HEK293 (cell line): ENCODE results near the gene ZNF71.

ENCODE experiments used
- KLF1 ChIP-seq: fragments of 450-650 bp; formaldehyde crosslinking; IDR thresholded peaks from 2 replicates; pipeline ENCODE4 v1.5.1; 2016; ENCODE audit warnings: missing biosample characterization, missing genetic modification characterization
- OSR2 ChIP-seq: fragments of 450-650 bp; formaldehyde crosslinking; IDR thresholded peaks from 2 replicates; pipeline ENCODE4 v1.5.1; 2016; ENCODE audit warnings: missing biosample characterization, missing genetic modification characterization
- RBAK ChIP-seq: fragments of 450-650 bp; formaldehyde crosslinking; IDR thresholded peaks from 2 replicates; pipeline ENCODE4 v1.5.1; 2016; ENCODE audit warnings: missing biosample characterization, missing genetic modification characterization
- ZNF121 ChIP-seq: fragments of 450-650 bp; formaldehyde crosslinking; IDR thresholded peaks from 2 replicates; pipeline ENCODE4 v1.5.1; 2016; ENCODE audit warnings: missing biosample characterization, missing genetic modification characterization
- ZNF302 ChIP-seq: fragments of 450-650 bp; formaldehyde crosslinking; IDR thresholded peaks from 2 replicates; pipeline ENCODE4 v1.5.1; 2016; ENCODE audit warnings: missing biosample characterization, missing genetic modification characterization, low read depth
- ZNF561 ChIP-seq: fragments of 450-650 bp; IDR thresholded peaks from 2 replicates; pipeline ENCODE4 v1.5.1; 2018; ENCODE audit warnings: missing biosample characterization, missing genetic modification characterization, borderline replicate concordance
- ZNF639 ChIP-seq: fragments of 450-650 bp; formaldehyde crosslinking; IDR thresholded peaks from 2 replicates; pipeline ENCODE4 v1.5.1; 2016; ENCODE audit warnings: missing biosample characterization, missing genetic modification characterization
- ZNF777 ChIP-seq: fragments of 450-650 bp; formaldehyde crosslinking; IDR thresholded peaks from 2 replicates; pipeline ENCODE4 v1.5.1; 2017; ENCODE audit warnings: missing biosample characterization, missing genetic modification characterization, borderline replicate concordance
- TF ChIP-seq, protein P1 (sequence below): fragments of 450-650 bp; formaldehyde crosslinking; IDR thresholded peaks from 2 replicates; pipeline ENCODE4 v1.5.1; 2016; ENCODE audit warnings: missing biosample characterization, missing genetic modification characterization

DNA sequence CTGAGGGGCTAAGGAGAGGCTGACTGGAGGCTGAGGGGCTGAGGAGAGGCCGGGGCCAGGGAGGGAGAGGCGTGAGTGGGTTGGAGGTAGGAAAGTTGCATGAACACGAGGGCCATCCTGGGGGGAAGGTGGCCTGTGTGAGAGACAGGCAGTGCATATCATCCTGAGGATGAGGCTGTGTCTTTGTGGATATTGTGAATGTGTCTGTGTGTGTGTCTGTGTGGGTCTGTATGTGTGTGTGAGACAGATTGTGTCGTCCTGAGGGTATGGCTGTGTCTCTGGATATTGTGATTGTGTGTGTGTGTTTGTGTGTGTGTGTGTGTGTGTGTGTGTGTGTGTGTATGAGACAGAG is 422 bp downstream of the ZNF71 start:
- TF ChIP-seq RBAK (no peak), ZNF639 (tag by site-specific recombination) (no peak), ZNF121 (tag by site-specific recombination) (0 out of 2 replicates have a peak, but pooled peaks have one; percentile 30), ZNF302 (tag by site-specific recombination) (no peak), KLF1 (no peak; the same call in 1 of the 2 replicates), ZNF777 (tag by site-specific recombination) (no peak; the same call in 1 of the 2 replicates), OSR2 (tag by site-specific recombination) (no peak), ZNF561 (tag by site-specific recombination) (no peak)
- TF ChIP-seq, protein P1, sequence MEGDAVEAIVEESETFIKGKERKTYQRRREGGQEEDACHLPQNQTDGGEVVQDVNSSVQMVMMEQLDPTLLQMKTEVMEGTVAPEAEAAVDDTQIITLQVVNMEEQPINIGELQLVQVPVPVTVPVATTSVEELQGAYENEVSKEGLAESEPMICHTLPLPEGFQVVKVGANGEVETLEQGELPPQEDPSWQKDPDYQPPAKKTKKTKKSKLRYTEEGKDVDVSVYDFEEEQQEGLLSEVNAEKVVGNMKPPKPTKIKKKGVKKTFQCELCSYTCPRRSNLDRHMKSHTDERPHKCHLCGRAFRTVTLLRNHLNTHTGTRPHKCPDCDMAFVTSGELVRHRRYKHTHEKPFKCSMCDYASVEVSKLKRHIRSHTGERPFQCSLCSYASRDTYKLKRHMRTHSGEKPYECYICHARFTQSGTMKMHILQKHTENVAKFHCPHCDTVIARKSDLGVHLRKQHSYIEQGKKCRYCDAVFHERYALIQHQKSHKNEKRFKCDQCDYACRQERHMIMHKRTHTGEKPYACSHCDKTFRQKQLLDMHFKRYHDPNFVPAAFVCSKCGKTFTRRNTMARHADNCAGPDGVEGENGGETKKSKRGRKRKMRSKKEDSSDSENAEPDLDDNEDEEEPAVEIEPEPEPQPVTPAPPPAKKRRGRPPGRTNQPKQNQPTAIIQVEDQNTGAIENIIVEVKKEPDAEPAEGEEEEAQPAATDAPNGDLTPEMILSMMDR = no peak
